Measurements from ENCODE around the gene TEX47. TPM values are rescaled to one million over a fixed set of nuclear protein-coding genes. Genes with fewer than 3 reads are reported as not detected.

The TEX47 gene
- not detected in 2 replicates for total RNA-seq

GRCh38 chr7:88795553-88795952, at the start of gene TEX47:
Gene TEX47 (minus strand): TSS chr7:88795737. CDS start chr7:88794942, 795 bp downstream.

GRCh38 chr7:88759230-88760135, 36.1 kb downstream of the TEX47 start, which contains the start of gene ZNF804B:
Gene ZNF804B (plus strand): TSS chr7:88759700. CDS start chr7:88759977, 277 bp downstream.

Other genes starting within 250 kb of the TEX47 start
- gene ZNF804B, start 36.0 kb downstream of the TEX47 start, total RNA-seq, result not detected in 2 replicates